IPS-NIHi7 (cell line): Measurements from ENCODE around the gene CD79A.

ENCODE experiments used
- DNase-seq: peaks from one replicate; pipeline ENCODE4 v3.0.0; 2012; ENCODE audit warnings: mixed read lengths; ENCODE audit errors: extremely low spot score

The CD79A gene

GRCh38 chr19:41883821-41884733 lies 7.0 kb downstream of the CD79A start:
- DNase-seq = peak; percentile 98

- no peak for DNase-seq
Observed at GRCh38 chr19:41886761-41887710, 10.0 kb downstream of the CD79A start.

GRCh38 chr19:41887711-41888382 lies 10.8 kb downstream of the CD79A start:
- peak; percentile 86 for DNase-seq

- no peak for DNase-seq
Observed at GRCh38 chr19:41888926-41889325, 11.8 kb downstream of the CD79A start.

GRCh38 chr19:41889896-41890295 lies 12.8 kb downstream of the CD79A start:
- DNase-seq = no peak

- DNase-seq = no peak
Observed at GRCh38 chr19:41890936-41891335, 13.9 kb downstream of the CD79A start.

- DNase-seq = no peak
Observed at GRCh38 chr19:41892173-41892902, 15.3 kb downstream of the CD79A start.

- no peak for DNase-seq
Observed at GRCh38 chr19:41893899-41894298, 16.8 kb downstream of the CD79A start.

GRCh38 chr19:41894350-41894749 lies 17.3 kb downstream of the CD79A start:
- no peak for DNase-seq

GRCh38 chr19:41895745-41896580 lies 18.9 kb downstream of the CD79A start:
- DNase-seq = no peak

- DNase-seq = no peak
Observed at GRCh38 chr19:41896581-41896942, 19.5 kb downstream of the CD79A start.

- DNase-seq = no peak
Observed at GRCh38 chr19:41897181-41897580, 20.1 kb downstream of the CD79A start.

GRCh38 chr19:41897820-41898219 lies 20.7 kb downstream of the CD79A start:
- no peak for DNase-seq

GRCh38 chr19:41898235-41898634 lies 21.2 kb downstream of the CD79A start:
- DNase-seq = no peak

GRCh38 chr19:41901707-41902360 lies 24.8 kb downstream of the CD79A start:
- DNase-seq = no peak

- DNase-seq = no peak
Observed at GRCh38 chr19:41902594-41902993, 25.5 kb downstream of the CD79A start.

GRCh38 chr19:41903193-41903953 lies 26.3 kb downstream of the CD79A start:
- no peak for DNase-seq

- DNase-seq = no peak
Observed at GRCh38 chr19:41904118-41904870, 27.2 kb downstream of the CD79A start.
